ENCODE measurements around the gene TRIM69. TPM values are rescaled to one million over a fixed set of nuclear protein-coding genes. Genes with fewer than 3 reads are reported as not detected.

The TRIM69 gene
- total and polyA plus RNA-seq, 4 donors = 11.2 to 26.4 (median 17.2) TPM

DNA sequence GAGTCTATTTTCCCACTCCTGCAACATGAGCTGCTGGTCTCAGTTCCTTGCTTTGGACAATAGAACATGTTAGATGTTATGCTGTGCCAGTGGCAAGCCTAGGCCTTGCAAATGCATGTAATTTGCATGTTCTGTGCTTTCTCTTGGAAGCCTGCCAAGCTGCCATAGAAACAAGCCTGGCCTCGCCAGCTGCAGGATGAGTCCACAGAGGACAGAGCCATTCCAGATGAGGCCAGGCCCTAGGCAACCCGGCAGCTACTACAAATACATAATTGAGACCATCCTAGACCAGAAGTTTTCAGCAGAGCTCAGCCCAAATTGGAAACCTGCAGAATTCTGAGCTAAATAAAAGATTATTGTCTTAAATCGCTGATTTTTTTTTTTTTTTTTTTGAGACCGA is 39.6 kb downstream of the TRIM69 start:
- no peak overlapping the region for H3K27ac ChIP-seq (ENCODE audit: low read depth in 1 of 2, low read length in 1 of 2)
- ATAC-seq (ENCODE audit: insufficient read depth, low FRiP score) = no peak
- DNase-seq = peak; percentile 72 to 82 (median 76)
- peaks cover 0 to 3% (median 0%) of the 10 kb centered on the region in 4 donors for H3K9me3 ChIP-seq (ENCODE audit: control insufficient read depth in 4 of 4, insufficient read depth in 3 of 4, low read length in 3 of 4)
- TF ChIP-seq, protein P1, sequence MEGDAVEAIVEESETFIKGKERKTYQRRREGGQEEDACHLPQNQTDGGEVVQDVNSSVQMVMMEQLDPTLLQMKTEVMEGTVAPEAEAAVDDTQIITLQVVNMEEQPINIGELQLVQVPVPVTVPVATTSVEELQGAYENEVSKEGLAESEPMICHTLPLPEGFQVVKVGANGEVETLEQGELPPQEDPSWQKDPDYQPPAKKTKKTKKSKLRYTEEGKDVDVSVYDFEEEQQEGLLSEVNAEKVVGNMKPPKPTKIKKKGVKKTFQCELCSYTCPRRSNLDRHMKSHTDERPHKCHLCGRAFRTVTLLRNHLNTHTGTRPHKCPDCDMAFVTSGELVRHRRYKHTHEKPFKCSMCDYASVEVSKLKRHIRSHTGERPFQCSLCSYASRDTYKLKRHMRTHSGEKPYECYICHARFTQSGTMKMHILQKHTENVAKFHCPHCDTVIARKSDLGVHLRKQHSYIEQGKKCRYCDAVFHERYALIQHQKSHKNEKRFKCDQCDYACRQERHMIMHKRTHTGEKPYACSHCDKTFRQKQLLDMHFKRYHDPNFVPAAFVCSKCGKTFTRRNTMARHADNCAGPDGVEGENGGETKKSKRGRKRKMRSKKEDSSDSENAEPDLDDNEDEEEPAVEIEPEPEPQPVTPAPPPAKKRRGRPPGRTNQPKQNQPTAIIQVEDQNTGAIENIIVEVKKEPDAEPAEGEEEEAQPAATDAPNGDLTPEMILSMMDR (IDR thresholded peaks at IDR 0.05; ENCODE audit: control extremely low read depth, extremely low read depth) = no peak
- H3K36me3 ChIP-seq (ENCODE audit: control insufficient read depth in 4 of 4, insufficient read depth in 4 of 4, low read length in 4 of 4) = no peaks in the 10 kb centered on the region
- no peaks in the 10 kb centered on the region for H3K4me1 ChIP-seq (ENCODE audit: control insufficient read depth in 5 of 5, insufficient read depth in 5 of 5, low read length in 5 of 5)
- H3K4me3 ChIP-seq = no peak overlapping the region
- H3K27me3 ChIP-seq (ENCODE audit: control insufficient read depth in 3 of 3, insufficient read depth in 3 of 3, low read length in 2 of 3) = no peaks in the 10 kb centered on the region
- 81 to 85% methylated on average over 4 of the region's 4 CpGs for WGBS, 2 donors
- no peak overlapping the region for H3K9ac ChIP-seq (ENCODE audit: insufficient read depth in 1 of 2, low read length in 2 of 2)

DNA sequence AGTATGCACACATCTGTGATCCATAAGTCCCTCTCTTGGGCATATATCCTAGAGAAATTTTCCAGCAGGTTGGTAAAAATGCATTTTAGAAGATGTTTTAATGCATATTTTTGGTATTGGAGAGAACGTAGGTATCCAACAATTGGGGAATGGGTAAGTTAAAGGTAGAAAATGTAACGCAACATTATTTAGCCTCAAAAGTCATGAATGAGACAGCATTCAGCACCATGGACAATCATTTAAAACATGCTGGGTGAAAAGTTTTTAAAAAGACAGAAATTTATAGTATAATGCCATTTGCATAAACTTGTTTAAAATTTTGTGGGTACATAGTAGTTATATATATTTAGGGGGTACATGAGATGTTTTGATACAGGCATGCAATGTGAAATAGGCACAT is 43.4 kb downstream of the TRIM69 start:
- 96 to 100% methylated on average over 2 of the region's 2 CpGs for WGBS, 2 donors

DNA sequence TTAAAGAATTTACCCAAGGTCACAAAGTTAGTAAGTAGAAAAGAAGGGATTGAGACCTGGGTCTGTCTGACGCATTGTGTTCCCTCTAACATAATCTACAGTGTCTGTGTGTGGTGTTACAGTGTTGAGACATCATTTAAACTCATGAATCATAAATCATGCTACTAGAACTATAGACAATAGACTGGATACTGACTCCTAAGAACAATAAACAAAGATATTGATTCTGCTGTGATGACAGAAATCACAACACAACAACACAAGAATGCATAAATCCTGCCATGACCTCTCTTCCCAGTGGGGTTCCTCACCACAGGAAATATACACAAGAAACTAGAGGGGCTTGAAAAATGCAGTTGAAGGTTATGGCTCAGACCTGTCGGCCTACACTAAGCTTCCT is 44.3 kb downstream of the TRIM69 start:
- 82 to 90% methylated on average over 2 of the region's 2 CpGs for WGBS, 2 donors

More for the DNA sequence above, 43.4 kb downstream of the TRIM69 start:
- H3K4me3 ChIP-seq = no peak overlapping the region
- ATAC-seq (ENCODE audit: insufficient read depth, low FRiP score) (no peak), DNase-seq (no peak)
- H3K4me1 ChIP-seq (ENCODE audit: control insufficient read depth in 5 of 5, insufficient read depth in 5 of 5, low read length in 5 of 5) = no peaks in the 10 kb centered on the region
- no peaks in the 10 kb centered on the region for H3K27me3 ChIP-seq (ENCODE audit: control insufficient read depth in 3 of 3, insufficient read depth in 3 of 3, low read length in 2 of 3)
- no peaks in the 10 kb centered on the region for H3K36me3 ChIP-seq (ENCODE audit: control insufficient read depth in 4 of 4, insufficient read depth in 4 of 4, low read length in 4 of 4)
- no peak overlapping the region for H3K9ac ChIP-seq (ENCODE audit: insufficient read depth in 1 of 2, low read length in 2 of 2)
- TF ChIP-seq, protein P1 (IDR thresholded peaks at IDR 0.05; ENCODE audit: control extremely low read depth, extremely low read depth) = no peak
- H3K27ac ChIP-seq (ENCODE audit: low read depth in 1 of 2, low read length in 1 of 2) = no peak overlapping the region
- H3K9me3 ChIP-seq (ENCODE audit: control insufficient read depth in 4 of 4, insufficient read depth in 3 of 4, low read length in 3 of 4) = no peaks in the 10 kb centered on the region

More for the DNA sequence above, 44.3 kb downstream of the TRIM69 start:
- no peaks in the 10 kb centered on the region for H3K4me1 ChIP-seq (ENCODE audit: control insufficient read depth in 5 of 5, insufficient read depth in 5 of 5, low read length in 5 of 5)
- H3K27me3 ChIP-seq (ENCODE audit: control insufficient read depth in 3 of 3, insufficient read depth in 3 of 3, low read length in 2 of 3) = no peaks in the 10 kb centered on the region
- no peak overlapping the region for H3K9ac ChIP-seq (ENCODE audit: insufficient read depth in 1 of 2, low read length in 2 of 2)
- H3K27ac ChIP-seq (ENCODE audit: low read depth in 1 of 2, low read length in 1 of 2) = no peak overlapping the region
- DNase-seq = no peak
- H3K9me3 ChIP-seq (ENCODE audit: control insufficient read depth in 4 of 4, insufficient read depth in 3 of 4, low read length in 3 of 4) = no peaks in the 10 kb centered on the region
- no peak overlapping the region for H3K4me3 ChIP-seq
- ATAC-seq (ENCODE audit: insufficient read depth, low FRiP score) = no peak
- TF ChIP-seq, protein P1 (IDR thresholded peaks at IDR 0.05; ENCODE audit: control extremely low read depth, extremely low read depth) = no peak
- H3K36me3 ChIP-seq (ENCODE audit: control insufficient read depth in 4 of 4, insufficient read depth in 4 of 4, low read length in 4 of 4) = no peaks in the 10 kb centered on the region

Measured in lung (tissue), 12 donors.